ENCODE results near the gene LRIG1.

The LRIG1 gene

DNA sequence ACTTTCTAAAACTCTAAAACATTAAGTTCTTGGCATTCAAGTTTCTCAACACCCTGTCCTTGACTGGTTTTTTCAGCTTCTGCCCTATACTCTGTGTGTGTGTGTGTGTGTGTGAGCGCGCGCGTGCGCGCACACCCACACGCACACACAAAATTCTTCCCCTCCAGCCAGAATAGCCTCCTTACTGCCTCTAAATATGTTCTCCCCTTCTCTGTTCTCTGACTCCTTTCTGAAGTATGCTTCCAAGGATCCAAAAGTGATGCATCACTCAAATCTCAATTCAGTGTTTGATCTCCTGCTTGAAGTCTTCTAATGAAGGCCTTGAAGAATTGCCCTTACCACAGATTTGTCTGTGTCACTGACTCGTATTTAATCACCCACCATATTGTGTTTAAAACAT is 150.2 kb downstream of the LRIG1 start:
- Histone ChIP-seq H3K9me3 (ENCODE audit: control insufficient read depth, insufficient read depth, low read depth, low read length) (no peaks in the 10 kb centered on the region), H3K4me3 (ENCODE audit: low read depth, low read length) (no peak overlapping the region), H3K4me1 (ENCODE audit: control insufficient read depth, insufficient read depth, low read length) (no peaks in the 10 kb centered on the region), H3K36me3 (ENCODE audit: control insufficient read depth in 2 of 2, insufficient read depth in 1 of 2, low read length in 2 of 2) (no peaks in the 10 kb centered on the region), H3K27ac (ENCODE audit: extremely low read depth, low read depth, low read length) (no peak overlapping the region)
- ChIA-PET CTCF (no interaction called here), POLR2A (no interaction called here)
- TF ChIP-seq HOXA7 (CRISPR knock-in tag; IDR thresholded peaks at IDR 0.05; ENCODE audit: borderline replicate concordance) (no peak), SP7 (tag by site-specific recombination; IDR thresholded peaks at IDR 0.05) (no peak), ZNF501 (tag by site-specific recombination; IDR thresholded peaks at IDR 0.05) (no peak), ZNF558 (tag by site-specific recombination; IDR thresholded peaks at IDR 0.05) (no peak), WT1 (tag by site-specific recombination; IDR thresholded peaks at IDR 0.05) (no peak), KLF10 (tag by site-specific recombination; IDR thresholded peaks at IDR 0.05) (no peak), FEZF1 (tag by site-specific recombination; IDR thresholded peaks at IDR 0.05) (no peak), ZBTB21 (tag by site-specific recombination; IDR thresholded peaks at IDR 0.05) (no peak), KLF9 (tag by site-specific recombination; IDR thresholded peaks at IDR 0.05; ENCODE audit: low read depth) (no peak)

DNA sequence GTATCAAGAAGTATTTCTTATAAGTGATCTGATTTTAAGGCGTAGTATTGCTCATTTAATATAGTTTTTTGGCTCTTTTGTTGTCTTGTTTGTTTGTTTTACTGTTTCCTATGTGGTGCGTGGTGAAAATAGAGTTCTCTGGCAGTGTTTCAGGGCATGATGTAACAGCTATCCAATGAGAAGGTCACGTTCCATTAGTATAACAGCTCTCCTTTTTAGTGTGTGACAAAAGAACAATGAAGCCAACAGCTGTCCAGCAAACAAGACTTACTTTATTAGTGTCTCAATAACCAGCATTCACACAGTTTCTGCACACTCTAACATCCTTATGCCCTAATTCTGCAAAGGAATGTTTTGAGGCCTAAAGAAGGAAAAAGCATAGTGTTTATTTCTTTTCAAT is 152.1 kb downstream of the LRIG1 start:
- Histone ChIP-seq H3K9me3 (ENCODE audit: control insufficient read depth, insufficient read depth, low read depth, low read length) (no peaks in the 10 kb centered on the region), H3K4me3 (ENCODE audit: low read depth, low read length) (no peak overlapping the region), H3K4me1 (ENCODE audit: control insufficient read depth, insufficient read depth, low read length) (no peaks in the 10 kb centered on the region), H3K36me3 (ENCODE audit: control insufficient read depth in 2 of 2, insufficient read depth in 1 of 2, low read length in 2 of 2) (no peaks in the 10 kb centered on the region), H3K27ac (ENCODE audit: extremely low read depth, low read depth, low read length) (no peak overlapping the region)
- TF ChIP-seq MZF1 (tag by site-specific recombination; IDR thresholded peaks at IDR 0.05; ENCODE audit: borderline replicate concordance) (no peak), FEZF1 (tag by site-specific recombination; IDR thresholded peaks at IDR 0.05) (0 out of 2 replicates have a peak, but pooled peaks have one; percentile 14)
- ChIA-PET POLR2A (no interaction called here), CTCF (interaction anchor here (0.7 kb wide), 1 partner anchor 1471 kb away, joined by 4 read pairs; no protein-coding TSS in a partner anchor)

DNA sequence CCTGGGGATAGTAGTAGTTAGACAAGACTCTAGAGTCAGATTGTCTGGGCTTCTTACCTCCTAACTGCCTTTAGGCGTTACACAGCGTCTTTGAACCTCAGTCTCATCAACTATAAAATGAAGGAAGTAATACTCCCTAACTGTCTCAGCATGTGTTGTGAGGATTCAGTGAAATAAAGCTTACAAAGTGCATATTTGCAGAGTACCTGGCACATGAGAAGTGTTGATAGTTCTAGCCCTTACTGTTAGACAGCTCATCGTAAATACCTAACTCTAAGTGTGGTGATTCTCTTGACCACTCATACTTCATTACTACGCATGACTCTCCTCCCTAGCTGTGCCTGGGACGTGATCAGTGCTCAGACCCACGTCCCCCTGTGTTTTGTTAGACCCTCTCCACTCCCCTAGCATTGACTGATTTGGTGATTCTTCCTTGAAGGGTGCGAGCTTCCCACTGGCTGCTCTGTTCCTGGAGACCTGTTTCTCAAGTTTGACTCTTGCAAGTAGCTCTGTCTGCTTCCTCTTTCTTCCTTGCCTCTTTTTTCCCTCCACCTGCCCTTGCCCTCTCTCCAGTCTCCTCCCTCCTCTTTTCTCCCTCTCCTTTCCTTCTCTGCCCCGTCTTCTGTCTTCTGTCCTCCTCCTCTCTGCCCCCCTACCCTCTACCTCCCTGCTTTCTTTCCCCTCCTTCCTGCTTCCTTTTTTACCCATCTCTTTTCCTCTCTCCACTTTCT is 155.8 kb downstream of the LRIG1 start:
- Histone ChIP-seq H3K4me1 (ENCODE audit: control insufficient read depth, insufficient read depth, low read length) (no peaks in the 10 kb centered on the region), H3K4me3 (ENCODE audit: low read depth, low read length) (no peak overlapping the region), H3K9me3 (ENCODE audit: control insufficient read depth, insufficient read depth, low read depth, low read length) (no peaks in the 10 kb centered on the region), H3K36me3 (ENCODE audit: control insufficient read depth in 2 of 2, insufficient read depth in 1 of 2, low read length in 2 of 2) (no peaks in the 10 kb centered on the region), H3K27ac (ENCODE audit: extremely low read depth, low read depth, low read length) (no peak overlapping the region)
- CTCF ChIA-PET, result no interaction called here
- POLR2A ChIA-PET, result no interaction called here
- no peak for TF ChIP-seq ZNF610 (tag by site-specific recombination; IDR thresholded peaks at IDR 0.05; ENCODE audit: borderline replicate concordance)

DNA sequence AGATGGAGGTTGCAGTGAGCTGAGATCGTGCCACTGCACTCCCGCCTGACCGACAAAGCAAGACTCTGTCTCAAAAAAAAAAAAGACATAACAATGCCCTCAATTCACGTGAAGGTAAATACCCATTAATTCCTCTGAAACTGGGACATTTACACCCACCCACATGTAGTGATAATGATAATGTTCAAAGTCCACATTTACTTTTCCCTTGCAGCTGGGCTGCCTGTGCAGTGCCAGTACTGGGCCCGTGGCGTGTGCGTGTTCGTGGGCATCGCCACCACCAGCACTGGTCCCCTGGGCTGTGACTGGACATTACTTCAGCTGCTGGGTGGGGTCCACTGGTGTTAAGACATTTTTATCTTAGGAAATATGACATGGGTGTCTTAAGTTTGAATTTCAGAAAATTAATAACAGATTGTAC is 156.4 kb downstream of the LRIG1 start:
- Histone ChIP-seq H3K4me3 (ENCODE audit: low read depth, low read length) (no peak overlapping the region), H3K36me3 (ENCODE audit: control insufficient read depth in 2 of 2, insufficient read depth in 1 of 2, low read length in 2 of 2) (no peaks in the 10 kb centered on the region), H3K4me1 (ENCODE audit: control insufficient read depth, insufficient read depth, low read length) (no peaks in the 10 kb centered on the region), H3K9me3 (ENCODE audit: control insufficient read depth, insufficient read depth, low read depth, low read length) (no peaks in the 10 kb centered on the region), H3K27ac (ENCODE audit: extremely low read depth, low read depth, low read length) (no peak overlapping the region)
- ChIA-PET POLR2A (no interaction called here), CTCF (no interaction called here)
- TF ChIP-seq, protein P1, sequence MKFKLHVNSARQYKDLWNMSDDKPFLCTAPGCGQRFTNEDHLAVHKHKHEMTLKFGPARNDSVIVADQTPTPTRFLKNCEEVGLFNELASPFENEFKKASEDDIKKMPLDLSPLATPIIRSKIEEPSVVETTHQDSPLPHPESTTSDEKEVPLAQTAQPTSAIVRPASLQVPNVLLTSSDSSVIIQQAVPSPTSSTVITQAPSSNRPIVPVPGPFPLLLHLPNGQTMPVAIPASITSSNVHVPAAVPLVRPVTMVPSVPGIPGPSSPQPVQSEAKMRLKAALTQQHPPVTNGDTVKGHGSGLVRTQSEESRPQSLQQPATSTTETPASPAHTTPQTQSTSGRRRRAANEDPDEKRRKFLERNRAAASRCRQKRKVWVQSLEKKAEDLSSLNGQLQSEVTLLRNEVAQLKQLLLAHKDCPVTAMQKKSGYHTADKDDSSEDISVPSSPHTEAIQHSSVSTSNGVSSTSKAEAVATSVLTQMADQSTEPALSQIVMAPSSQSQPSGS (tag by site-specific recombination; IDR thresholded peaks at IDR 0.05; ENCODE audit: low read depth), result no peak
- TF ChIP-seq, protein P2, sequence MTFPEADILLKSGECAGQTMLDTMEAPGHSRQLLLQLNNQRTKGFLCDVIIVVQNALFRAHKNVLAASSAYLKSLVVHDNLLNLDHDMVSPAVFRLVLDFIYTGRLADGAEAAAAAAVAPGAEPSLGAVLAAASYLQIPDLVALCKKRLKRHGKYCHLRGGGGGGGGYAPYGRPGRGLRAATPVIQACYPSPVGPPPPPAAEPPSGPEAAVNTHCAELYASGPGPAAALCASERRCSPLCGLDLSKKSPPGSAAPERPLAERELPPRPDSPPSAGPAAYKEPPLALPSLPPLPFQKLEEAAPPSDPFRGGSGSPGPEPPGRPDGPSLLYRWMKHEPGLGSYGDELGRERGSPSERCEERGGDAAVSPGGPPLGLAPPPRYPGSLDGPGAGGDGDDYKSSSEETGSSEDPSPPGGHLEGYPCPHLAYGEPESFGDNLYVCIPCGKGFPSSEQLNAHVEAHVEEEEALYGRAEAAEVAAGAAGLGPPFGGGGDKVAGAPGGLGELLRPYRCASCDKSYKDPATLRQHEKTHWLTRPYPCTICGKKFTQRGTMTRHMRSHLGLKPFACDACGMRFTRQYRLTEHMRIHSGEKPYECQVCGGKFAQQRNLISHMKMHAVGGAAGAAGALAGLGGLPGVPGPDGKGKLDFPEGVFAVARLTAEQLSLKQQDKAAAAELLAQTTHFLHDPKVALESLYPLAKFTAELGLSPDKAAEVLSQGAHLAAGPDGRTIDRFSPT (tag by site-specific recombination; IDR thresholded peaks at IDR 0.05), result no peak
- no peak for TF ChIP-seq ZNF473 (tag by site-specific recombination; IDR thresholded peaks at IDR 0.05)
- no peak for TF ChIP-seq ZNF791 (tag by site-specific recombination; IDR thresholded peaks at IDR 0.05)
- TF ChIP-seq ZBTB1 (tag by site-specific recombination; IDR thresholded peaks at IDR 0.05), result no peak
- TF ChIP-seq KLF10 (tag by site-specific recombination; IDR thresholded peaks at IDR 0.05), result no peak
- no peak for TF ChIP-seq MZF1 (tag by site-specific recombination; IDR thresholded peaks at IDR 0.05; ENCODE audit: borderline replicate concordance)
- TF ChIP-seq ZNF16 (tag by site-specific recombination; IDR thresholded peaks at IDR 0.05; ENCODE audit: low read depth), result no peak
- no peak for TF ChIP-seq ZNF211 (tag by site-specific recombination; IDR thresholded peaks at IDR 0.05; ENCODE audit: low read depth)
- TF ChIP-seq ZSCAN23 (tag by site-specific recombination; IDR thresholded peaks at IDR 0.05), result no peak
- no peak for TF ChIP-seq GLIS2 (tag by site-specific recombination; IDR thresholded peaks at IDR 0.05)
- no peak for TF ChIP-seq ZNF670 (tag by site-specific recombination; IDR thresholded peaks at IDR 0.05; ENCODE audit: low read depth)
- no peak for TF ChIP-seq ZNF529 (tag by site-specific recombination; IDR thresholded peaks at IDR 0.05; ENCODE audit: insufficient replicate concordance)
- no peak for TF ChIP-seq ZNF785 (tag by site-specific recombination; IDR thresholded peaks at IDR 0.05)
- no peak for TF ChIP-seq ZNF664 (tag by site-specific recombination; IDR thresholded peaks at IDR 0.05)
